HG02852 (cell line): ENCODE results near the gene CBX2.

Source experiments
- ATAC-seq: cut with Tn5 transposase; IDR thresholded peaks from one replicate; pipeline ENCODE4 v1.9.1; 2021; ENCODE audit warnings: mild to moderate bottlenecking, moderate library complexity; ENCODE audit not compliant: unreplicated experiment

CBX2 gene

DNA sequence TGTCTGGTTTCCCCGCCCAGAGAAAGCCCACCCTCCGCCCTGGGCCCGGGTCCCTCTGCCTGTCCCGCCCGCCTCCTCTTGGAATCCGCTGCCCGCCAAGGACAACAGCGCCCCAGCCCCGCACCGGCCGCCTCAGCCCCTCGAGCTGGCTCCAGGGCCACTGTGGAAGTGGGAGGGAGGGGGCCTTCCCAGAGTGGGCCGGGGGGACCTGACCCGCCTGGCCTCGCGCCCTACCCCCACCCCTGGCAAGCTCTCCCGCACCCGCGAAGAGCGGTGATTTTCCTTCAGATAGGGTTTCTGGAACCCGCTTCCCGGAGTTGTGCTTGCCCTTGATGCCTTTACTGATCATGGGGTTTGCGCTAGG, 21.2 kb downstream of the CBX2 start:
- ATAC-seq, result no peak

DNA sequence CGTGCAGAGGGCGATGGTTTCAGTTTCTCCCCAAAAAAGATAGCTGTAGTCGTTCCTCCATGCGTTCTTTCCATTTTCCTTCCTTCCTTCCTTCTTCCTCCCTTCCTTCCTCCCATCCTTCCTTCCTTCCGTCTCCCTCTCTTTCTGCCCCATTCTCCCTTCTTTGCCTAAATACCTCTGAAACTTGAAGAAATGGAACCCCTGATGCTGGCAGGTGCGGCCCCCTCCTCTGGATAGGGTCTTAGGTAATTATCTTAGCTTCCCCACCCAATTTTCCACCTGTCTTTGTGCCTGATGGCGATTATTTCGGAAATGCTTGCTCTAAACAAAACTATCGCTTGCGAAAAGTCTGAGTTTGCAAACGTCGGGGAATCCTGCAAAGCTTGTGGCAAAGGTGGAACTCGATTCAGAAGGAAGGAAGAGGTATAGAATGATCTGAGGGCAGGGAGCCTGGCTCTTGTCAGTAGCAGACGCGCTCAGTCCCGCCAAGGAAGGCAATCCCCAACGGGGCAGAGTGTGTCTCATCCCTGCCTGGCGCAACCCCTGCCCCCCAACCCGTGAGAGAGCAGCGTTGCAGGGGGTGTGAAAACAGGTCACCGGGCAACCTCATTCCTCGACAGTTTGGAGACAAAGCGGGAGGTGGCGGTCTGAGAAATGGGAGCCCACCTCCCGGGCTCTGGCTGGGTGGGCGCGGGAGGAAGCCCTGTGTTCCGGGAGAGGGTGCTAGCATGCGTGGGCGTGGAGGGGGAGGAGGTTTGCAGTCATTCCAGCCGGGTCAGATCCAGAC, 21.8 kb downstream of the CBX2 start:
- no peak for ATAC-seq

GRCh38 chr17:79800325-79801155, 22.6 kb downstream of the CBX2 start:
- no peak for ATAC-seq

- ATAC-seq, result no peak
Observed at GRCh38 chr17:79801156-79802038, 23.4 kb downstream of the CBX2 start.

- no peak for ATAC-seq
Observed at GRCh38 chr17:79802039-79802735, 24.2 kb downstream of the CBX2 start.

DNA sequence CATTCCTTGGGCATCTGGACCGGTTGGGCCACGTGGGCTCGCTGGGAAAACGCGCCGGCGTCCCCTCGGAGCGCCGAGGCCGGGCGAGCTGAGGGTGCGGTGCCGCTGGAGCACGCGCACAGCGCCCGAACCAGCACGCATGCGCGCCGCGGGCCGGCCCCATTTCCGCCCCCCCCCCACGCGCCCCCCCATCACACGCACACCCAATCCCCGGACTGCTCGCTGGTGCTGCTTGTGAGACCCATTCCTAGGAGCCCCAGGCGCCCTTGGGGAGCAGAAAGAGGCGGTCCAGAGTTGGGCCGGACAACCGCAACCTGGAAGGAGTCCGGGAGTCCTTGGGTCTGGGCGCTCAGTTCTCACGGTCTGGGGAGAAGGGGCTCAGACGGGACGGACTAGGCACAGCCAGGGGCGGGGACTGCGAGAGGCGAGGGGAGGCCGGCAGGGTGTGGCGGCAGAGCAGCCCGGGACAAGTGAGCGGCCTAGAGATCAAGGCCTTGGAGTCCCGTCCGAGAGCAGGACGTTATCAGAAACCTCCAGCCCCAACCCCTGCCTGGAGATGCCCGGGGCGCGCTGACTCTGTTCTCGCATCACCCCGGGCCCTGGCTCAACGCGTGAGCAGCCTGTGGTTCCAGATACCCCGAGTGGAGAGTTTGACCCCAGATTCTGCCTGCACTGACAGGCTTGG, 24.9 kb downstream of the CBX2 start:
- ATAC-seq, result no peak

- no peak for ATAC-seq
Observed at GRCh38 chr17:79803421-79803996, 25.6 kb downstream of the CBX2 start.

DNA sequence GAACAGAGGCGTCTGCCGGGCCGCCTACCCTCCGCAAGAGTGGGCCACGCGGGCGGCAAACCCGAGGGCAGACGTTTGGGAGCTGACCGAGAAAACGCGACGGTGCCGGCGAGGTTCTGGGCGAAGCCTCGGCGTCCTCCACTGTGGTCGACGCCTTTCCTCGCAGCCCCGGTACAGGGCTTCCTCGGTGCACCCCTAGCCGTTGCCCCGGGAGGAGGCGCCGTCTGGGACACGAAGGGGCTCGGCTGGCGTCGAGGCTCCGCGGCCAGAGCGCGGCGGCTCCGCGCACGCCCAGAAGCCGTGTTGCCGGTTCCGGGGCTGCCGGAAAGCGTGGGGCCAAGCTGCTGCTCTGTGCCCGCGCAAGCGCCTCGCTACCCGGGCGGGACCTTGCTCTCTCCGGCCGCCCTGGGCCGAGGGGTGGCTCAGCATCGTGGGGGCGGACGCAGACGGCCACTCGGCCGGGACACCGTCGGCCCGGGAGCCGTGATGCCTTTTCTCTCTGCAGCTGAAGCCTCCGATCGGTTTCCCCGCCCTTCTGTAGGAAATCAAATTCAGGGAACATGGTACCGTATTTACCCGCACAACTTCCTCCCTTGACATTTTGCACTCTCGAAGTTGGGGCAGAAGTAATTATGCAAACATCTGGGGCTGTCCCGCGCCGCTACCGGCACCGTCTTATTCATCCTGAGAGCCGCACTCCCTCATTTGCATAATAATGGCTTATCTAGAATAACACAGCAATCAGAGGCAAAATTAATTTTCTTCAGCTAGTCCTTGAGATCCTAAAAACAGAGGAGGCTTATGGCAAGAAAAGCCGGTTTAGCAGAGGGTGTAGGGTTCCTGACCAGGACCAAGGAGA, 26.3 kb downstream of the CBX2 start:
- ATAC-seq, result peak; percentile 67

DNA sequence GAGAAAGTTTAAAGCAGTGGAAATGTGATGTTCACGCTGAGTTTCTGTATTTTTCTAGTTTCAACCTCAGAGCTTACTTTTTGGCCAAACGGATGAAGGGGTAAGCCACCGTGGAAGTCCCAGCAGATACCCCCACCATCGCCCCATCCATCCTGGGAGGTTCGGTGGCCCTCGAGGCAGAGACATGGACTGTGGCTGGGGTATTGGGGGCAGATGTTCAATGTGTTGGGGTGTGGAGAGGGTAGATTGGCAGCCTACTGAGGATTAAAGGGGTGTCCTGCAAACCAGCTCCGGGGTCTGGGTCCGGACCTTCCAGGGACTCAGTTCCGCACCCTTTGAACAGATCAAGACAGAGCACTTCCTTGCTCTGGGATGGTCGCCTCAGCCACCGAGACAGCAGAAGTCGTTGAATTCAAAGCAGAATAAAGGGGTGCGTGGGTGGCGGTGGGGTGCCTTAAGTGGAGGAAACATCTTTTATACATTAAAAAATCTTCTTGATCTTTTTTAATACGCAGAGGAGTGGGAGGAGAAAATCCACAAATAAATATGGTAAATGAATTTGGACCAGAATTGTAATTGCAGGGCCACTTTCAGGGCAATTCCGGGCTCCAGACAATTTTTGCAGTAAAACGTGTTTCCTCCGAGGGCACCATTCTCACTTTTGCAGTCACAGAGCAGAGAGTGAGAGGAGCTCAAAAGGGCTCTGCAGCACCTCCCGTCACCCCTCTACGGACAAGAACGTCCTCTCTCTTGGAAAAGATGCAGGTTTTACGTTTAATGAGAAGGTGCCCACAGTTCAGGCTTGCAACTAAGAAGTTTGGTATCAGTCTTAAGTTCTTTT, 27.1 kb downstream of the CBX2 start:
- no peak for ATAC-seq

- ATAC-seq, result no peak
Observed at GRCh38 chr17:79806446-79806760, 28.5 kb downstream of the CBX2 start.

DNA sequence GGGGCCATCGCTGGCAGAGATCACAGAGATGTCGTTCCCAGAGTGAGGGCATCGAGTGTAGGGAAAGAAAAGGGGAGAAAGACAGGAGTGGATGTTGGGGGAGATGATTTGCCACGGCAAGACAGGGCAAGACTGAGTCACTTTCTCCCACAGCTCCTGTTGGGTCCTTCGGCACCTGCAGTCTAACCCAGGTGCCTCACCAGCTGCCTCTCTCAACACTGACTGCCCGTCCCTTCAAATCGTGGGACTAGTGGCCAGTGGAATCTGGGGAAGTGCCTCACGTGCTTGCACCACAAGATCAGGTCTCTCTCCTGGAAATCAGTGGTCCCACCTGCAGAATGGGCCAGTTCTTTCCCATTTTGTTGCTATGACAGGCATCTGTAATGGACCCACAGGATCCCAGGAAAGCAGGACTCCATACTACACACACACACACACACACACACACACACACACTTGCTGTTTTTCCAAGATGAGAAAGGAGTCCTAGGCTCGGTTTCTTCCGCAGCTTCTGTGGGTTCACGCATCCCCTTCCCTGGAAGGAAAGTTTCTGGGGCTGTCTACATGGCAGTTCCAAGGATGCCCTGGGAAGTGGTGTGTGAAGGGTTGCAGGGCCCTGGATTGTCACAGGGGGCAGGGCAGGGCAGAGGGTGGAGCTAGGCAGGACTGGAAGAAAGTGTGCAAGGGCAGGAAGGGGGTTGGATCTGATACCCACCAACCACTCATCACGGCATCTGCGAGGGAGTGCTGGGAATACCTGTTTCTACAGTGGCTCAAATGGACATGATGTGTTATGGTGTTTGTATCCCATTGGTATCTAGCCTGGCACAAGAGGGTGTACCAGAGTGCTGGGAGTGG, 29.1 kb downstream of the CBX2 start:
- no peak for ATAC-seq

GRCh38 chr17:79808763-79809529, 31.0 kb downstream of the CBX2 start:
- no peak for ATAC-seq

DNA sequence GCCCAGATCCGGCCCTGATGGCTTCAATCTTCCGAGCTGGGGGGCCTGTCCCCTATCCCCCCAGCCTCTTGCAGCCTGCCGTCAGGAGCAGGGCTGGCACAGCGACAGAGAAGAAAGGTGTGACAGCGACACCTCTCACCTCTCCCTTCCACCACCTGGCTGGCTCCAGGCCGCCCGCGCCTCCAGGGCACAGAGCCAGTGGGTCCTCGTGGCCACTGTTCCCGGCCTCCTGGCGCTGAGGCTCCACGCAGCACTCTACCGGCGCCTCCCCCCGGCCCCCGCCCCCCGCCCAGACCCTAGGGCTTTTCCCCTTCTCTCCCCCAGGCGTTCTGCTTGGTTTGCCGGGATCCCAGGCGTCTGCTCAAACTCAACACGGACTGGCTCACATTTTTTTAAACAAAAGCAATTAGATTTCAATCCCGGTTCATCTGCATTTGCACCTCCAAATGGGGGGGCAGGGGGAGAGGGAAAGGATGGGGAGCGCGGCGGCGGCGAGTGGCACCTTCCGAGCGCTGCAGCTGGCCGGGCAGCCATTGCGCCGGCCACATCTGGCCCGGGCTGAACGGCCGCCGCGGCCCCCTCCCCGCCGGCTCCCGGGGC, 31.7 kb downstream of the CBX2 start:
- ATAC-seq, result no peak

DNA sequence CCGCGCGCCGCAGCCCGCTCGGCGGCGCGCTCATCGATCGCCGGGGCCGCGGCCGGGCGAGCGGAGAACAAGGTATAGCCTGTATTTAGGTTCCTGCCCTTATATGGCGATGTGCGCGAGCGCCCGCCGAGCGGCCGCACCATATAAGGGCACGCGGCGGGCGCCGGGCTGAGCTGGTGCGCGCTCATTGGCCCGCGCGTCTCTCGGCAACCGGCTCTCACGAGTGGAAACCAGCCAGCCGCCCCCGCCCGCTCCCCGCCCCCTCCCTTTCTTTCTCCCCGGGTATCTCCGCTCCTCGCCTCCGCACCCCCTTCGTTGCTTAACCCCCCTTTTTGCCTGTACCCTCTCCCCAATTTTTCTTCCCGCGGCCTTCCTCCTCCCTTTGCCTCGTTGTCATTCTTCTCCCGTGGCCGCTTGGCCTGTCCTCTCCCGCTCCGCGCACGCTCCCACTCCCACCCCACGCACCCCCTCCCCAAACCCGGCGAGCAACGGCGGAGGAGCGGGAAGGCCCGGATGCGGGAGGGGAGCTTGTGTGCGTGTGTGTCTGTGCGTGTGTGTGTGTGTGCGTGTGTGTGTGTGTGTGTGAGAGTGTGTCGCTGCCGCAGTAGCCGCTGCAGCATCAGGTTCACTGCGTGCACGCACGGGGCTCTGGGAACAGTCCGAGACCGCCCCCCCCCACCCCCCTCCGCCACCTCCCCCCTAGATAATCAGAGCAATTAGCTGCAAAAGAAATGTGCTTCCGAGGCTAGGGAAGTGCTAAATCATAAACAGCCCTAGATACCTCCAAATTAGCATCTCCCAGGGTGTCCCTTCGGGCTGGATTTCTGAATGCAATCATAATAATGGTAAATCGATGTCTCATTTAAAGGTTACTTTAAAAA, 32.4 kb downstream of the CBX2 start:
- peak; percentile 82 for ATAC-seq
